K562 (cell line): ENCODE data around the gene CPT1A. TPM values are rescaled to one million over a fixed set of nuclear protein-coding genes. Genes with fewer than 3 reads are reported as not detected.

Experiments
- ATAC-seq: fragments of 200-7000 bp; cut with Tn5 transposase; 3 replicates; pipeline ENCODE4 v1.9.1; 2020; ENCODE audit warnings: moderate library complexity
- BruUV-seq: library from RNA; stranded (reverse); fragments of 400-500 nt; replicated peaks from 2 replicates; lab custom pipeline; 2021; lab: Mats Ljungman, UMichigan
- CTCF ChIA-PET: fragments of 300-600 bp; formaldehyde crosslinking; extraction: SDS; loops from one replicate; lab custom pipeline; 2021; ENCODE audit warnings: low intra/inter-chr PET ratio; lab: Yijun Ruan, JAX
- POLR2A ChIA-PET: fragments of 300-600, 350-650 bp; sonication (Branson Sonifier 250); formaldehyde crosslinking; extraction: SDS; loops from one replicate; lab custom pipeline; 2021; ENCODE audit warnings: antibody characterized with exemption, inconsistent platforms; lab: Yijun Ruan, JAX
- DNase-seq, 4 experiments: peaks; one replicate each; pipeline versions ENCODE4 v3.0.0 to v3.0.0-alpha.2; 2011 to 2018; ENCODE audit warnings: low spot score in 3 of 4, mixed read lengths in 3 of 4; ENCODE audit errors: extremely low read depth in 1 of 4
- FAIRE-seq: peaks from 2 replicates; lab custom pipeline; 2011; peaks lifted over from hg19 to GRCh38; lab: Jason Lieb, UNC
- H2AFZ ChIP-seq: 2 replicates; pipeline ENCODE4 v1.6.0; 2011; ENCODE audit warnings: low read depth, low read length, control low read depth, inconsistent platforms
- H3K27ac ChIP-seq: fragments of 200-600 bp; 3 replicates; pipeline ENCODE4 v1.8.0; 2011; ENCODE audit warnings: low read depth, mild to moderate bottlenecking, control low read depth, inconsistent platforms, low read length, moderate library complexity, mixed read lengths; ENCODE audit errors: extremely low read depth
- H3K27me3 ChIP-seq, 2 experiments: fragments of 300-600 bp in 1 of 2; 2 replicates in 1 of 2; 3 replicates in 1 of 2; pipeline versions ENCODE4 v1.6.0 to v1.8.0; 2011; ENCODE audit warnings: inconsistent platforms in 2 of 2, low read length in 2 of 2, mild to moderate bottlenecking in 1 of 2, mixed read lengths in 1 of 2, moderate library complexity in 1 of 2; ENCODE audit not compliant: control insufficient read depth in 2 of 2, insufficient read depth in 2 of 2
- H3K36me3 ChIP-seq: fragments of 300-600 bp; 3 replicates; pipeline ENCODE4 v1.8.0; 2011; ENCODE audit warnings: mild to moderate bottlenecking, low read length, inconsistent platforms; ENCODE audit not compliant: control insufficient read depth, insufficient read depth
- H3K4me1 ChIP-seq, 2 experiments: fragments of 200-600 bp in 1 of 2; replicated peaks in 1 of 2; 2 replicates in 1 of 2; 3 replicates in 1 of 2; pipeline versions ENCODE4 v1.5.1 to v1.8.0; 2011; ENCODE audit warnings: inconsistent platforms in 2 of 2, low read length in 2 of 2, mild to moderate bottlenecking in 1 of 2, mixed read lengths in 1 of 2, moderate library complexity in 1 of 2; ENCODE audit not compliant: control insufficient read depth in 2 of 2, insufficient read depth in 2 of 2
- H3K4me2 ChIP-seq: 2 replicates; pipeline ENCODE4 v1.6.1; 2011; ENCODE audit warnings: low read length, control low read depth, inconsistent platforms, mixed read lengths; ENCODE audit not compliant: insufficient read depth
- H3K4me3 ChIP-seq: fragments of 200-600 bp; sonication (generic), shearing (Covaris generic); 2 replicates; pipeline ENCODE4 v1.5.1; 2016; ENCODE audit warnings: control low read depth, inconsistent platforms
- H3K79me2 ChIP-seq: fragments of 200-600 bp; 3 replicates; pipeline ENCODE4 v1.8.0; 2011; ENCODE audit warnings: low read length, inconsistent platforms; ENCODE audit not compliant: control insufficient read depth, insufficient read depth
- H3K9ac ChIP-seq, 2 experiments: 2 replicates each; pipeline versions ENCODE4 v1.6.0 to v1.6.1; 2011; ENCODE audit warnings: low read depth in 2 of 2, low read length in 2 of 2, control low read depth in 1 of 2, inconsistent platforms in 1 of 2, mild to moderate bottlenecking in 1 of 2, mixed read lengths in 1 of 2; ENCODE audit not compliant: insufficient read depth in 1 of 2
- H3K9me1 ChIP-seq: one replicate; pipeline ENCODE4 v1.6.0; 2011; ENCODE audit warnings: inconsistent platforms, mild to moderate bottlenecking, low read length, moderate library complexity; ENCODE audit not compliant: control insufficient read depth, insufficient read depth
- H3K9me3 ChIP-seq: replicated peaks from 2 replicates; pipeline ENCODE4 v1.5.1; 2011; ENCODE audit warnings: low read depth, low read length, inconsistent platforms; ENCODE audit not compliant: control insufficient read depth, insufficient read depth
- H4K20me1 ChIP-seq: replicated peaks from 2 replicates; pipeline ENCODE4 v1.6.1; 2011; ENCODE audit warnings: low read length, inconsistent platforms, mixed read lengths; ENCODE audit not compliant: control insufficient read depth, insufficient read depth
- CREB3 ChIP-seq: fragments of 450-650 bp; conservative IDR thresholded peaks from 2 replicates; pipeline ENCODE4 v1.6.1; 2016; ENCODE audit warnings: missing genetic modification characterization, low read depth, mild to moderate bottlenecking, missing compliant biosample characterization, moderate library complexity
- PBX2 ChIP-seq, 2 experiments: IDR thresholded peaks in 1 of 2; conservative IDR thresholded peaks in 1 of 2; 2 replicates each; pipeline ENCODE4 v1.6.1; 2016; ENCODE audit warnings: low read depth in 2 of 2, mild to moderate bottlenecking in 1 of 2, missing compliant biosample characterization in 1 of 2, missing genetic modification characterization in 1 of 2, moderate library complexity in 1 of 2
- TRIM28 ChIP-seq: fragments of 450-650 bp; IDR thresholded peaks from 2 replicates; pipeline ENCODE4 v1.6.1; 2017
- WGBS: fragments of 100-300 bp; shearing (Covaris generic); methylation state at CpG from one replicate; pipeline ENCODE4 v1.1.6; 2016; ENCODE audit warnings: low coverage, mixed read lengths; ENCODE audit not compliant: insufficient coverage; ENCODE audit errors: missing lambda C conversion rate; 5-methylcytosine and 5-hydroxymethylcytosine counted together
- in situ Hi-C: fragments of 300-500 bp; cut with MboI; formaldehyde crosslinking; loops from 4 replicates; pipeline ENCODE4 v1.15.0; 2018; ENCODE audit warnings: inconsistent platforms, mixed read lengths
- intact Hi-C: fragments of 100-400 bp; cut with micrococcal nuclease; formaldehyde crosslinking; loops from 2 replicates; pipeline ENCODE4 v1.14.2; 2022
- polyA plus RNA-seq, 8 experiments: library from polyadenylated mRNA; depleted of rRNA in 4 of 8; stranded (reverse) in 5 of 8; unstranded in 3 of 8; fragments of >200 nt; fragmentation: Nextera tagmentation in 2 of 8; fragmentation: Illumina TruSeq in 1 of 8; extraction: Ambion mirVana in 2 of 8; extraction: Trizol in 1 of 8; gene quantifications; 2 replicates each; pipeline versions ENCODE4 v1.2.1 to v1.2.3, GENCODE V29; 2011 to 2014; ENCODE audit warnings: inconsistent platforms in 1 of 8, missing spikeins in 1 of 8
- total RNA-seq, 7 experiments: library from RNA; depleted of rRNA in 6 of 7; stranded (reverse); fragments of >200 nt in 6 of 7; fragmentation: Illumina TruSeq in 2 of 7; extraction: Trizol in 2 of 7; gene quantifications; 2 replicates each; pipeline versions ENCODE4 v1.2.1 to v1.2.3, GENCODE V29; 2011 to 2021; ENCODE audit warnings: low replicate concordance in 1 of 7

Gene CPT1A
- total and polyA plus RNA-seq, 9 of the 15 experiments (the other 6 are each of a cell fraction or from before 2014, with no cell fraction given) = 2.6 to 29.1 (median 12.3) TPM

GRCh38 chr11:68882391-68882790 lies 40.7 kb upstream of the CPT1A start:
- intact Hi-C loops = no loop called here
- H4K20me1 ChIP-seq = no peaks in the 10 kb centered on the region
- DNase-seq (no peak), FAIRE-seq (no peak), ATAC-seq (no peak)
- H3K9ac ChIP-seq = no peak overlapping the region
- no peaks in the 10 kb centered on the region for H3K79me2 ChIP-seq
- no peaks in the 10 kb centered on the region; a peak in 2 of 5 replicates for H3K4me1 ChIP-seq
- no peaks in the 10 kb centered on the region for H3K36me3 ChIP-seq
- H2AFZ ChIP-seq = no peak overlapping the region
- no peak overlapping the region for H3K27ac ChIP-seq
- H3K9me1 ChIP-seq = no peaks in the 10 kb centered on the region
- WGBS = 83% methylated on average over 13 of the region's 13 CpGs
- no peaks in the 10 kb centered on the region for H3K27me3 ChIP-seq
- no peak overlapping the region for H3K4me2 ChIP-seq
- in situ Hi-C loops = no loop called here
- no TSS peak for BruUV-seq
- POLR2A ChIA-PET = interaction anchor here (0.6 kb wide), 1 partner anchor 1225 kb away, joined by 3 read pairs; no protein-coding TSS in a partner anchor
- CTCF ChIA-PET = no interaction called here
- no peaks in the 10 kb centered on the region for H3K9me3 ChIP-seq
- H3K4me3 ChIP-seq = no peak overlapping the region
- no peak for TF ChIP-seq PBX2 (CRISPR knock-in tag; IDR thresholded peaks at IDR 0.05; ENCODE audit: low read depth)
- no peak for TF ChIP-seq PBX2 (tag; conservative IDR thresholded peaks at IDR 0.05; ENCODE audit: low read depth)
- no peak for TF ChIP-seq TRIM28

- no peak for DNase-seq
- H3K27me3 ChIP-seq = no peaks in the 10 kb centered on the region
- H2AFZ ChIP-seq = no peak overlapping the region
- no peak for FAIRE-seq
- TF ChIP-seq CREB3 (tag) = no peak
- POLR2A ChIA-PET = no interaction called here
- no peak overlapping the region for H3K27ac ChIP-seq
- H3K4me1 ChIP-seq = no peaks in the 10 kb centered on the region; a peak in 2 of 5 replicates
- intact Hi-C loops (no loop called here), in situ Hi-C loops (no loop called here)
- H4K20me1 ChIP-seq = no peaks in the 10 kb centered on the region
- H3K36me3 ChIP-seq = no peaks in the 10 kb centered on the region
- CTCF ChIA-PET = no interaction called here
- H3K4me2 ChIP-seq = no peak overlapping the region
- H3K9me3 ChIP-seq = no peaks in the 10 kb centered on the region
- H3K9ac ChIP-seq = no peak overlapping the region
- no peaks in the 10 kb centered on the region for H3K9me1 ChIP-seq
- H3K79me2 ChIP-seq = no peaks in the 10 kb centered on the region
- H3K4me3 ChIP-seq = no peak overlapping the region
- 93% methylated on average over 1 of the region's 2 CpGs for WGBS
- ATAC-seq = no peak
- no TSS peak for BruUV-seq
Observed at GRCh38 chr11:68881320-68881719, 39.6 kb upstream of the CPT1A start.
